Prostate gland (tissue), 2 donors: ENCODE data around the gene WFS1. TPM values are rescaled to one million over a fixed set of nuclear protein-coding genes. Genes with fewer than 3 reads are reported as not detected.

Experiments used
- DNase-seq: peaks from one replicate; pipeline ENCODE4 v3.0.0-alpha.2; 2019; ENCODE audit warnings: low spot score
- H3K27ac ChIP-seq, 2 donors: fragments of 200-600 bp; sonication (generic); 2 replicates each; pipeline ENCODE4 v1.5.1; 2017 to 2019
- H3K27me3 ChIP-seq: fragments of 200-600 bp; sonication (generic); replicated peaks from 2 replicates; pipeline ENCODE4 v1.5.1; 2019; ENCODE audit not compliant: insufficient read depth
- H3K36me3 ChIP-seq, 2 donors: fragments of 200-600 bp; sonication (generic); 1 replicate in 1 of 2; 2 replicates in 1 of 2; pipeline versions ENCODE4 v1.5.1 to v1.8.1; 2017 to 2019
- H3K4me1 ChIP-seq: fragments of 200-600 bp; sonication (generic); replicated peaks from 2 replicates; pipeline ENCODE4 v1.5.1; 2019
- H3K4me3 ChIP-seq, 2 donors: fragments of 200-600 bp; sonication (generic); 2 replicates each; pipeline ENCODE4 v1.5.1; 2017 to 2019
- H3K9me3 ChIP-seq: fragments of 200-600 bp; sonication (generic); 2 replicates; pipeline ENCODE4 v1.5.1; 2017
- CTCF ChIP-seq, 4 experiments: fragments of 200-600 bp in 2 of 4; fragments of 450-650 bp in 2 of 4; sonication (generic) in 2 of 4; IDR thresholded peaks; 1 replicate in 3 of 4; 2 replicates in 1 of 4; pipeline ENCODE4 v1.5.1; 2016 to 2019; ENCODE audit warnings: antibody characterized with exemption in 4 of 4, mild to moderate bottlenecking in 2 of 4, moderate library complexity in 2 of 4
- POLR2A ChIP-seq: fragments of 450-650 bp; IDR thresholded peaks from one replicate; pipeline ENCODE4 v1.6.1; 2016; ENCODE audit warnings: antibody characterized with exemption, mild to moderate bottlenecking
- POLR2AphosphoS5 ChIP-seq: sonication (generic); formaldehyde crosslinking; IDR thresholded peaks from one replicate; pipeline ENCODE4 v1.6.1; 2017; ENCODE audit warnings: antibody characterized with exemption
- WGBS: methylation state at CpG from one replicate; pipeline ENCODE4 v1.1.5; 2018; 5-methylcytosine and 5-hydroxymethylcytosine counted together
- intact Hi-C: fragments of 100-400 bp; cut with DNase I; formaldehyde crosslinking; loops from one replicate; pipeline ENCODE4 v1.14.2; 2022
- total RNA-seq, 2 donors: library from RNA; depleted of rRNA; stranded (reverse); fragments of >200 nt; gene quantifications; one replicate each; pipeline ENCODE4 v1.1.0, GENCODE V29; 2016

Gene WFS1
- total RNA-seq, 2 donors from 2014 or later: 53.4 to 169 TPM

- WGBS: 97% methylated on average over 55 of the region's 55 CpGs
- Histone ChIP-seq H3K27me3 (no peaks in the 10 kb centered on the region), H3K27ac (no peak overlapping the region), H3K9me3 (no peaks in the 10 kb centered on the region), H3K36me3 (peaks cover 0 to 6% of the 10 kb centered on the region in 2 donors), H3K4me1 (no peaks in the 10 kb centered on the region), H3K4me3 (no peak overlapping the region)
- no peak for DNase-seq
- TF ChIP-seq CTCF (IDR thresholded peaks at IDR 0.05): no peak
- no peak for TF ChIP-seq POLR2AphosphoS5
- TF ChIP-seq POLR2A: no peak
- intact Hi-C loops: no loop called here
Measured at GRCh38 chr4:6301732-6302442, 32.2 kb downstream of the WFS1 start.

GRCh38 chr4:6302869-6303268 is 33.2 kb downstream of the WFS1 start:
- WGBS: 76% methylated on average over 6 of the region's 6 CpGs
- intact Hi-C loops: no loop called here
- H3K27me3 ChIP-seq: no peaks in the 10 kb centered on the region
- no peaks in the 10 kb centered on the region for H3K4me1 ChIP-seq
- no peak for DNase-seq
- no peaks in the 10 kb centered on the region for H3K9me3 ChIP-seq
- no peak overlapping the region for H3K27ac ChIP-seq
- no peak for TF ChIP-seq POLR2A
- no peak for TF ChIP-seq POLR2AphosphoS5
- no peak for TF ChIP-seq CTCF (IDR thresholded peaks at IDR 0.05)
- H3K36me3 ChIP-seq: peaks cover 0 to 6% of the 10 kb centered on the region in 2 donors
- no peak overlapping the region for H3K4me3 ChIP-seq

- H3K36me3 ChIP-seq: peaks cover 0 to 6% of the 10 kb centered on the region in 2 donors
- whole genome bisulfite sequencing: 87% methylated on average over 12 of the region's 12 CpGs
- TF ChIP-seq POLR2AphosphoS5 (no peak), POLR2A (no peak), CTCF (IDR thresholded peaks at IDR 0.05) (no peak)
- no peak overlapping the region for H3K27ac ChIP-seq
- no peak overlapping the region for H3K4me3 ChIP-seq
- no peaks in the 10 kb centered on the region for H3K27me3 ChIP-seq
- intact Hi-C loops: no loop called here
- H3K4me1 ChIP-seq: no peaks in the 10 kb centered on the region
- no peak for DNase-seq
- H3K9me3 ChIP-seq: no peaks in the 10 kb centered on the region
Measured at GRCh38 chr4:6303943-6304342, 34.3 kb downstream of the WFS1 start.

GRCh38 chr4:6306299-6306698 is 36.6 kb downstream of the WFS1 start:
- Histone ChIP-seq H3K27me3 (no peaks in the 10 kb centered on the region), H3K36me3 (no peaks in the 10 kb centered on the region), H3K9me3 (no peaks in the 10 kb centered on the region), H3K27ac (no peak overlapping the region), H3K4me1 (no peaks in the 10 kb centered on the region), H3K4me3 (no peak overlapping the region)
- no peak for DNase-seq
- intact Hi-C loops: no loop called here
- 58% methylated on average over 5 of the region's 5 CpGs for WGBS
- TF ChIP-seq POLR2AphosphoS5 (no peak), CTCF (IDR thresholded peaks at IDR 0.05) (no peak), POLR2A (no peak)

GRCh38 chr4:6307230-6307629 is 37.6 kb downstream of the WFS1 start:
- Histone ChIP-seq H3K4me1 (no peaks in the 10 kb centered on the region), H3K27ac (no peak overlapping the region), H3K36me3 (no peaks in the 10 kb centered on the region), H3K4me3 (no peak overlapping the region), H3K9me3 (no peaks in the 10 kb centered on the region), H3K27me3 (no peaks in the 10 kb centered on the region)
- TF ChIP-seq POLR2AphosphoS5 (no peak), POLR2A (no peak)
- intact Hi-C loops: no loop called here
- 87% methylated on average over 12 of the region's 12 CpGs for WGBS
- no peak for DNase-seq
